Fibroblast of lung (primary cell): ENCODE measurements around the gene FTO.

Experiments
- CTCF ChIP-seq, 2 donors: IDR thresholded peaks in 1 of 2; conservative IDR thresholded peaks in 1 of 2; 1 replicate in 1 of 2; 2 replicates in 1 of 2; pipeline ENCODE4 v1.5.1; 2011 to 2012; ENCODE audit warnings: low read length in 2 of 2, control low read depth in 1 of 2, inconsistent platforms in 1 of 2, low read depth in 1 of 2, mild to moderate bottlenecking in 1 of 2
- EZH2 ChIP-seq: IDR thresholded peaks from 2 replicates; pipeline ENCODE4 v1.5.1; 2012; ENCODE audit warnings: low read length, control low read depth, mild to moderate bottlenecking; ENCODE audit errors: missing control alignments

GRCh38 chr16:54140788-54141136 is 436.8 kb downstream of the FTO start:
- no peak for TF ChIP-seq EZH2
- TF ChIP-seq CTCF (conservative IDR thresholded peaks at IDR 0.05 in 1 of 2, IDR thresholded peaks at IDR 0.05 in 1 of 2; ENCODE audit: low read depth in 1 of 2, low read length in 2 of 2): no peak
